Measurements from ENCODE around the gene PDE7B.

- TF ChIP-seq, protein P1, sequence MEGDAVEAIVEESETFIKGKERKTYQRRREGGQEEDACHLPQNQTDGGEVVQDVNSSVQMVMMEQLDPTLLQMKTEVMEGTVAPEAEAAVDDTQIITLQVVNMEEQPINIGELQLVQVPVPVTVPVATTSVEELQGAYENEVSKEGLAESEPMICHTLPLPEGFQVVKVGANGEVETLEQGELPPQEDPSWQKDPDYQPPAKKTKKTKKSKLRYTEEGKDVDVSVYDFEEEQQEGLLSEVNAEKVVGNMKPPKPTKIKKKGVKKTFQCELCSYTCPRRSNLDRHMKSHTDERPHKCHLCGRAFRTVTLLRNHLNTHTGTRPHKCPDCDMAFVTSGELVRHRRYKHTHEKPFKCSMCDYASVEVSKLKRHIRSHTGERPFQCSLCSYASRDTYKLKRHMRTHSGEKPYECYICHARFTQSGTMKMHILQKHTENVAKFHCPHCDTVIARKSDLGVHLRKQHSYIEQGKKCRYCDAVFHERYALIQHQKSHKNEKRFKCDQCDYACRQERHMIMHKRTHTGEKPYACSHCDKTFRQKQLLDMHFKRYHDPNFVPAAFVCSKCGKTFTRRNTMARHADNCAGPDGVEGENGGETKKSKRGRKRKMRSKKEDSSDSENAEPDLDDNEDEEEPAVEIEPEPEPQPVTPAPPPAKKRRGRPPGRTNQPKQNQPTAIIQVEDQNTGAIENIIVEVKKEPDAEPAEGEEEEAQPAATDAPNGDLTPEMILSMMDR (IDR thresholded peaks at IDR 0.05): no peak
- no peak for TF ChIP-seq POLR2A (IDR thresholded peaks at IDR 0.05)
These were observed 244.5 kb downstream of the PDE7B start for GRCh38 chr6:136095986-136096385.

Data from Peyer's patch (tissue), 4 donors.